HepG2 (cell line): ENCODE data around the gene CCDC170.

Experiments used
- EP300 ChIP-seq, 3 experiments: sonication (generic) in 1 of 3; formaldehyde crosslinking in 1 of 3; IDR thresholded peaks; 2 replicates each; pipeline versions ENCODE4 v1.5.1 to v1.6.1; 2011 to 2020; ENCODE audit warnings: low read depth in 2 of 3, low read length in 2 of 3, borderline replicate concordance in 1 of 3, improper control_type of control experiment in 1 of 3, mild to moderate bottlenecking in 1 of 3, missing genetic modification reagents in 1 of 3, moderate library complexity in 1 of 3
- ZNF496 ChIP-seq: sonication (generic); formaldehyde crosslinking; IDR thresholded peaks from 2 replicates; pipeline ENCODE4 v1.8.1; 2023; ENCODE audit warnings: mild to moderate bottlenecking, moderate library complexity, missing genetic modification reagents; ENCODE audit not compliant: insufficient replicate concordance

GRCh38 chr6:151497905-151498304 lies 4.1 kb downstream of the CCDC170 start:
- TF ChIP-seq ZNF496 (CRISPR knock-in tag) (no peak), EP300 (IDR thresholded peaks at IDR 0.05; ENCODE audit: low read depth in 2 of 2, low read length in 2 of 2) (no peak), EP300 (CRISPR knock-in tag; IDR thresholded peaks at IDR 0.05; ENCODE audit: borderline replicate concordance) (no peak)
